ENCODE measurements around the gene C11orf52. TPM values are rescaled to one million over a fixed set of nuclear protein-coding genes. Genes with fewer than 3 reads are reported as not detected.

The C11orf52 gene
- total and polyA plus RNA-seq, 2 of the 13 experiments (the other 11 are each of a cell fraction or from before 2014, with no cell fraction given): 7.4 to 11.0 TPM

DNA sequence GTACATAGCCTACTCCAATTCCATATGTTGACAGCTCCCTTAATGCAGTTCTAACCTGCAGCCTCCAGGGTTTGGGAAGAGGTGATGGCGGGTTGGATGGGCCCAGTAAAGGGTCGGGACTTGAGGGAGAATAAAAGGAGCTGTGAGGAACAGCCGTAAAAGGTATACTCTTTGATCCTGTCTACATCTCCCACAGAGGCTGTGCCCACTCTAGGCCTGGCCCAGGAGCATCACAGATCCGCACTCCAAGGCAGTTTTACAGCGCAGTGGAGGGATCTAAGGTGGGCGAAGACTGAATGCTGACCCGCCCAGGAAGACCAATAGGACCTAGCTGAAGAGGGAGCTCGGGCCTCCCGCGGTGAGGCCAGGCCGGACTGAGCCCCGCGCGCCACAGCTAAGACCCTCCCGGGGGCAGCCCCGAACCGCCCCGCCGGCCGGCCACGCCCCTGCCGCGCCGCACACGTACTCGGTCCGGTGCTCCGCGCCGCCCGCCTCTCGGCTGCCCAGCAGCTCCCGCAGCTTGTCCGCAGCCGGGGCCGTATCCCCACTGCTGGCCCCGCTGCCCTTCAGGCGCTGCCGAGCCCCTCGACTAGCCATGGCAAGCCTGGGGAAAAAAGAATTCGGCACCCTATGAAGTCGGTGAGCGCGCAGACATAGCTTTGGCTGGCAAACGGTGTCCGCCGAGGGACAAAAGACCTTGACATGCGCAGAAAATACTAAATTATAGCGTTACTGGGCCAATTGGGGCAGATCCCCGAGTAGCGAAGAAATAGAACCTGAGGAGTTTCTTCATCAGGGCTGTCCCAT is 47.6 kb upstream of the C11orf52 start, which contains the start of gene ALG9 (continued):
- TF ChIP-seq RFX3 (CRISPR knock-in tag; IDR thresholded peaks at IDR 0.05) (no peak), FOXP1 (IDR thresholded peaks at IDR 0.05) (no peak), FOXP1 (CRISPR knock-in tag; IDR thresholded peaks at IDR 0.05) (no peak), HNRNPLL (IDR thresholded peaks at IDR 0.05; ENCODE audit: low read depth, low read length, poor library complexity, severe bottlenecking) (peak; percentile 84), YEATS2 (CRISPR knock-in tag; IDR thresholded peaks at IDR 0.05; ENCODE audit: borderline replicate concordance) (peak; percentile 79), RBAK (CRISPR knock-in tag; IDR thresholded peaks at IDR 0.05) (no peak), SATB2 (CRISPR knock-in tag; IDR thresholded peaks at IDR 0.05) (0 out of 2 replicates have a peak, but pooled peaks have one; percentile 22), CBX2 (IDR thresholded peaks at IDR 0.05; ENCODE audit: low read depth, low read length) (no peak), CBX2 (CRISPR knock-in tag; IDR thresholded peaks at IDR 0.05; ENCODE audit: low read depth) (0 out of 2 replicates have a peak, but pooled peaks have one; percentile 18), TMF1 (CRISPR knock-in tag; IDR thresholded peaks at IDR 0.05; ENCODE audit: low read depth) (peak; percentile 80; the same call in 1 of the 2 replicates), HINFP (CRISPR knock-in tag; IDR thresholded peaks at IDR 0.05; ENCODE audit: low read depth) (peak; percentile 71; the same call in 1 of the 2 replicates), EEA1 (CRISPR knock-in tag; IDR thresholded peaks at IDR 0.05; ENCODE audit: borderline replicate concordance) (peak; percentile 24; the same call in 1 of the 2 replicates), ATF4 (CRISPR knock-in tag; IDR thresholded peaks at IDR 0.05) (peak in 1 of 2 experiments; percentile 46; a peak in 1 of 4 replicates), NAIF1 (CRISPR knock-in tag; IDR thresholded peaks at IDR 0.05; ENCODE audit: borderline replicate concordance) (no peak), ZFP62 (CRISPR knock-in tag; IDR thresholded peaks at IDR 0.05) (no peak), ZNF547 (CRISPR knock-in tag; IDR thresholded peaks at IDR 0.05) (peak; percentile 83), NPAS2 (CRISPR knock-in tag; IDR thresholded peaks at IDR 0.05; ENCODE audit: borderline replicate concordance) (no peak), ZNF30 (CRISPR knock-in tag; IDR thresholded peaks at IDR 0.05) (no peak), ZNF44 (CRISPR knock-in tag; IDR thresholded peaks at IDR 0.05) (0 out of 2 replicates have a peak, but pooled peaks have one; percentile 29), ZNF513 (CRISPR knock-in tag; conservative IDR thresholded peaks at IDR 0.05) (0 out of 2 replicates have a peak, but pooled peaks have one; percentile 55), YY1 (IDR thresholded peaks at IDR 0.05; ENCODE audit: insufficient read depth, insufficient replicate concordance, low read depth, low read length) (peak; percentile 81)
- TF ChIP-seq, protein P1, sequence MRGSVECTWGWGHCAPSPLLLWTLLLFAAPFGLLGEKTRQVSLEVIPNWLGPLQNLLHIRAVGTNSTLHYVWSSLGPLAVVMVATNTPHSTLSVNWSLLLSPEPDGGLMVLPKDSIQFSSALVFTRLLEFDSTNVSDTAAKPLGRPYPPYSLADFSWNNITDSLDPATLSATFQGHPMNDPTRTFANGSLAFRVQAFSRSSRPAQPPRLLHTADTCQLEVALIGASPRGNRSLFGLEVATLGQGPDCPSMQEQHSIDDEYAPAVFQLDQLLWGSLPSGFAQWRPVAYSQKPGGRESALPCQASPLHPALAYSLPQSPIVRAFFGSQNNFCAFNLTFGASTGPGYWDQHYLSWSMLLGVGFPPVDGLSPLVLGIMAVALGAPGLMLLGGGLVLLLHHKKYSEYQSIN (CRISPR knock-in tag; IDR thresholded peaks at IDR 0.05; ENCODE audit: borderline replicate concordance): no peak
- TF ChIP-seq, protein P2, sequence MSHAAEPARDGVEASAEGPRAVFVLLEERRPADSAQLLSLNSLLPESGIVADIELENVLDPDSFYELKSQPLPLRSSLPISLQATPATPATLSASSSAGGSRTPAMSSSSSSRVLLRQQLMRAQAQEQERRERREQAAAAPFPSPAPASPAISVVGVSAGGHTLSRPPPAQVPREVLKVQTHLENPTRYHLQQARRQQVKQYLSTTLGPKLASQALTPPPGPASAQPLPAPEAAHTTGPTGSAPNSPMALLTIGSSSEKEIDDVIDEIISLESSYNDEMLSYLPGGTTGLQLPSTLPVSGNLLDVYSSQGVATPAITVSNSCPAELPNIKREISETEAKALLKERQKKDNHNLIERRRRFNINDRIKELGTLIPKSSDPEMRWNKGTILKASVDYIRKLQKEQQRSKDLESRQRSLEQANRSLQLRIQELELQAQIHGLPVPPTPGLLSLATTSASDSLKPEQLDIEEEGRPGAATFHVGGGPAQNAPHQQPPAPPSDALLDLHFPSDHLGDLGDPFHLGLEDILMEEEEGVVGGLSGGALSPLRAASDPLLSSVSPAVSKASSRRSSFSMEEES (CRISPR knock-in tag; IDR thresholded peaks at IDR 0.05): no peak
